GM12878 (cell line): ENCODE data around the gene CBFA2T3. TPM values are rescaled to one million over a fixed set of nuclear protein-coding genes. Genes with fewer than 3 reads are reported as not detected.
A peak's percentile ranks its signal among the peaks of the same experiment; 100 is the strongest.

Source experiments
- BHLHE40 ChIP-seq, 2 experiments: fragments of 450-650 bp in 1 of 2; IDR thresholded peaks; 2 replicates each; pipeline ENCODE4 v1.6.1; 2011 to 2017; ENCODE audit warnings: low read depth in 2 of 2, borderline replicate concordance in 1 of 2, improper control_type of control experiment in 1 of 2, low read length in 1 of 2, mild to moderate bottlenecking in 1 of 2
- BMI1 ChIP-seq: fragments of 450-650 bp; IDR thresholded peaks from 2 replicates; pipeline ENCODE4 v1.6.1; 2016; ENCODE audit warnings: mild to moderate bottlenecking, moderate library complexity, borderline replicate concordance
- MTA3 ChIP-seq: IDR thresholded peaks from 2 replicates; pipeline ENCODE4 v1.6.1; 2012; ENCODE audit warnings: low read length, inconsistent platforms, borderline replicate concordance
- MXI1 ChIP-seq: fragments of 150-350 bp; IDR thresholded peaks from 2 replicates; pipeline ENCODE4 v1.6.1; 2011; ENCODE audit warnings: low read depth, mild to moderate bottlenecking, inconsistent platforms, low read length, improper control_type of control experiment
- TCF12 ChIP-seq: IDR thresholded peaks from 2 replicates; pipeline ENCODE4 v1.6.1; 2011; ENCODE audit warnings: low read depth, mild to moderate bottlenecking, low read length
- TCF3 ChIP-seq: IDR thresholded peaks from 2 replicates; pipeline ENCODE4 v1.6.1; 2012; ENCODE audit warnings: low read depth, mild to moderate bottlenecking, low read length, borderline replicate concordance; ENCODE audit not compliant: insufficient read depth
- TCF7 ChIP-seq: IDR thresholded peaks from 2 replicates; pipeline ENCODE4 v1.6.1; 2014; ENCODE audit warnings: antibody characterized with exemption, borderline replicate concordance
- ZBED1 ChIP-seq: IDR thresholded peaks from 2 replicates; pipeline ENCODE4 v1.6.1; 2016; ENCODE audit warnings: borderline replicate concordance
- polyA plus RNA-seq, 11 experiments: library from polyadenylated mRNA; depleted of rRNA in 4 of 11; unstranded in 6 of 11; stranded (reverse) in 5 of 11; fragments of >200 nt; fragmentation: Nextera tagmentation in 4 of 11; fragmentation: Illumina TruSeq in 1 of 11; extraction: Ambion mirVana in 4 of 11; extraction: Trizol in 1 of 11; gene quantifications; 1 replicate in 1 of 11; 2 replicates in 10 of 11; pipeline versions ENCODE4 v1.2.1 to v1.2.3, GENCODE V29; 2011 to 2016; ENCODE audit warnings: inconsistent platforms in 2 of 11, missing spikeins in 2 of 11, low read depth in 1 of 11
- total RNA-seq, 4 experiments: library from RNA; depleted of rRNA in 3 of 4; stranded (reverse); fragments of >200 nt in 3 of 4; fragmentation: Illumina TruSeq in 1 of 4; extraction: Trizol in 1 of 4; gene quantifications; 2 replicates each; pipeline versions ENCODE4 v1.2.1 to v1.2.3, GENCODE V29; 2013 to 2021
- TF ChIP-seq, protein P1 (sequence below): fragments of 450-650 bp; formaldehyde crosslinking; IDR thresholded peaks from 2 replicates; pipeline ENCODE4 v1.5.0; 2022; ENCODE audit warnings: mild to moderate bottlenecking, missing genetic modification characterization

The CBFA2T3 gene
- total and polyA plus RNA-seq, 10 of the 15 experiments (the other 5 are each of a cell fraction or from before 2014, with no cell fraction given) = 0.69 to 42.6 (median 4.5) TPM

DNA sequence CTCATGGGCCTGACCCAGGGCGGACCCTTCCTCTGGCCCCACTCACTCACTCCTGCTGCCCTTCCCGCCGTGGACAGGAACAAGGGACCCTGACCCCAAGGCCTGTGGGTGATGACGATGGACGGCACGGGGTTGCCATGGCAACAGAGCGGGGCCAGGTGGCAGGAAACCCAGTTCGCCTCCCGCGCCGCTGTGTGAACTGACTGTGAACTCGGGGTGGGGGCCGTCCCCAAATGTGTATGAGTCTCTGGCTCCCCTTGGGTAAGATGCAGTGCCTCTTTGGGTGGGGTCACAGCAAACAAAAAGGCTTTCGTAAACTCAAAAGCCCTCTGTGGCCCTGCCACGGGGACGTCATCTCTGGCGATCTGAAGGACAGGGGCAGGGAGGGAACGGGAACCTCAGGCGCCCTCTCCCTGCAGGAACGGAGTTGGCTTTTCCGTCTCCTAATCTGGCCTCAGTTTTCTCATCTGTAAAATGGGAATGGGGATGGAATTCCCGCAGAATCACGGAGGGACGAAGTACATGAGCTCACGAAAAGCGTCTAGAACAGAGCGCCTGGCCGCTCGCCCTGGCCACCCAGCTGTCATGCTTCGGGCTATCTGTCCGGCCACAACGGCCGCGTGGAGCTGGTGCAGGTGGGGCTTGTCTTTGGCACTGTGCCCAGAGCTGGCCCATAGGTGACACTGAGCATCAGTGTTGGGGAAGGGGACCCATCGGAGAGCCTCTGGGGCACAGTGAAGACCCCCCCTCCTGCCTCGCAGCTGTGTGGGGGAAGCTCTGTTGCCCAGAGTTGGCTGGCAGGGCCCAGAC, 65.7 kb downstream of the CBFA2T3 start (continued):
- no peak for TF ChIP-seq ZBED1
- no peak for TF ChIP-seq TCF7
- no peak for TF ChIP-seq MTA3
- TF ChIP-seq, protein P1, sequence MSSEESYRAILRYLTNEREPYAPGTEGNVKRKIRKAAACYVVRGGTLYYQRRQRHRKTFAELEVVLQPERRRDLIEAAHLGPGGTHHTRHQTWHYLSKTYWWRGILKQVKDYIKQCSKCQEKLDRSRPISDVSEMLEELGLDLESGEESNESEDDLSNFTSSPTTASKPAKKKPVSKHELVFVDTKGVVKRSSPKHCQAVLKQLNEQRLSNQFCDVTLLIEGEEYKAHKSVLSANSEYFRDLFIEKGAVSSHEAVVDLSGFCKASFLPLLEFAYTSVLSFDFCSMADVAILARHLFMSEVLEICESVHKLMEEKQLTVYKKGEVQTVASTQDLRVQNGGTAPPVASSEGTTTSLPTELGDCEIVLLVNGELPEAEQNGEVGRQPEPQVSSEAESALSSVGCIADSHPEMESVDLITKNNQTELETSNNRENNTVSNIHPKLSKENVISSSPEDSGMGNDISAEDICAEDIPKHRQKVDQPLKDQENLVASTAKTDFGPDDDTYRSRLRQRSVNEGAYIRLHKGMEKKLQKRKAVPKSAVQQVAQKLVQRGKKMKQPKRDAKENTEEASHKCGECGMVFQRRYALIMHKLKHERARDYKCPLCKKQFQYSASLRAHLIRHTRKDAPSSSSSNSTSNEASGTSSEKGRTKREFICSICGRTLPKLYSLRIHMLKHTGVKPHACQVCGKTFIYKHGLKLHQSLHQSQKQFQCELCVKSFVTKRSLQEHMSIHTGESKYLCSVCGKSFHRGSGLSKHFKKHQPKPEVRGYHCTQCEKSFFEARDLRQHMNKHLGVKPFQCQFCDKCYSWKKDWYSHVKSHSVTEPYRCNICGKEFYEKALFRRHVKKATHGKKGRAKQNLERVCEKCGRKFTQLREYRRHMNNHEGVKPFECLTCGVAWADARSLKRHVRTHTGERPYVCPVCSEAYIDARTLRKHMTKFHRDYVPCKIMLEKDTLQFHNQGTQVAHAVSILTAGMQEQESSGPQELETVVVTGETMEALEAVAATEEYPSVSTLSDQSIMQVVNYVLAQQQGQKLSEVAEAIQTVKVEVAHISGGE (CRISPR knock-in tag) = no peak
- TF ChIP-seq BHLHE40 (IDR thresholded peaks at IDR 0.05; ENCODE audit: borderline replicate concordance in 1 of 2, low read depth in 2 of 2, low read length in 1 of 2) = 0 out of 4 replicates have a peak, but pooled peaks of 1 of the 2 experiments have one; percentile 9
- 0 out of 2 replicates have a peak, but pooled peaks have one; percentile 27 for TF ChIP-seq TCF3
- peak; percentile 55; the same call in 1 of the 2 replicates for TF ChIP-seq TCF12
- no peak for TF ChIP-seq MXI1
- peak; percentile 78 for TF ChIP-seq BMI1
